ENCODE measurements around the gene RCOR1. TPM values are rescaled to one million over a fixed set of nuclear protein-coding genes. Genes with fewer than 3 reads are reported as not detected.

RCOR1 gene
- total and polyA plus RNA-seq, 2 donors (not counting 1 experiment from before 2014, with no cell fraction given): 8.7 to 37.1 TPM

DNA sequence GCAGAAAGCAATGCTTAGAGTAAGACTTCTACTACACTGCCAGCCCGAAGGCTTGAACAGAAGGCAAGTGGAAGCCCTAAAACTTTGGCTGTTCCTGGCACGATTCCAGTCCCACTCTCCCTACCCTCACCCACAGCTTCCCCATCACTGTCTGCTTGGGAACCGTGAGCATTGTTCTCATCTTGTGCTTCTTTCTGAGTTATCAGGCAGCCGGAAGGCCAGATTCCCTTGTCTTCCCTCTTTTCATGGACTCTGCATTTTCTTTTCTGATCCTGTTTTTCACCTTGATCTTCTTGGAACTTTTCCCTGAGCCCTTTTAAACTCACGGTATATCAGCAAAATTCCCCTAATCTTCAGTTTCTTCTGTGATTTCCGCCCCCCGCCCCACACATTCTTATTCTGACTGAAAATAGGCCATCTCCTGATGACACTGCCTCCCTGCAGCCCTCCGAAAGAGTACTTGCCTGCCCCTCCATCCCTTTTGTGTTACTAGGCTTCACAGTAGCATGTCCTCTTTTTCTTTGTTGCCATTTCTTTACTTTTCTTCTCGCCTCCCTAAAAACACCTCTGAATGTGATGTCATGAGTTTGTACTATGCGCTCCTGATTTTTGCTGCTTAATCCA is 29.9 kb downstream of the RCOR1 start:
- no peak for DNase-seq
- Histone ChIP-seq H3K4me3 (ENCODE audit: control extremely low read depth in 1 of 5, extremely low read depth in 1 of 5, insufficient read depth in 1 of 5, low read depth in 2 of 5, low read length in 4 of 5) (no peak overlapping the region), H3K27ac (ENCODE audit: low read length in 2 of 2) (no peak overlapping the region), H4K20me1 (ENCODE audit: control insufficient read depth, insufficient read depth, low read length, poor library complexity, severe bottlenecking) (peaks cover 77% of the 10 kb centered on the region), H3K79me2 (ENCODE audit: control insufficient read depth, insufficient read depth, low read length) (peaks cover 97% of the 10 kb centered on the region), H3K9ac (ENCODE audit: low read length) (no peak overlapping the region), H2AFZ (ENCODE audit: insufficient read depth, low read depth, low read length, poor library complexity, severe bottlenecking) (no peak overlapping the region), H3K4me2 (replicated peaks; ENCODE audit: low read depth, low read length, poor library complexity, severe bottlenecking) (no peak overlapping the region), H3K9me3 (ENCODE audit: control extremely low read depth in 1 of 3, control insufficient read depth in 2 of 3, insufficient read depth in 1 of 3, low read length in 2 of 3) (no peaks in the 10 kb centered on the region), H3K36me3 (replicated peaks in 1 of 2; ENCODE audit: control extremely low read depth in 1 of 2, control insufficient read depth in 1 of 2, extremely low read depth in 1 of 2, insufficient read depth in 2 of 2, low read length in 1 of 2) (peaks cover 0 to 6% of the 10 kb centered on the region in 2 experiments), H3K27me3 (replicated peaks in 1 of 4; ENCODE audit: control extremely low read depth in 1 of 4, control insufficient read depth in 3 of 4, insufficient read depth in 4 of 4, low read length in 3 of 4) (no peaks in the 10 kb centered on the region), H3K4me1 (ENCODE audit: control insufficient read depth in 2 of 2, insufficient read depth in 2 of 2, low read length in 2 of 2) (peaks cover 13 to 14% of the 10 kb centered on the region in 2 donors)
- ChIA-PET POLR2A (no interaction called here), CTCF (no interaction called here)
- no peaks in the 10 kb centered on the region for H3K27me3 Mint-ChIP-seq
- intact Hi-C loops (cut with micrococcal nuclease): no loop called here
- WGBS (ENCODE audit: insufficient coverage): 49% methylated on average over 8 of the region's 10 CpGs
- H3K27ac Mint-ChIP-seq: no peak overlapping the region
- no peaks in the 10 kb centered on the region for H3K9me3 Mint-ChIP-seq (ENCODE audit: insufficient read depth)
- TF ChIP-seq, protein P1, sequence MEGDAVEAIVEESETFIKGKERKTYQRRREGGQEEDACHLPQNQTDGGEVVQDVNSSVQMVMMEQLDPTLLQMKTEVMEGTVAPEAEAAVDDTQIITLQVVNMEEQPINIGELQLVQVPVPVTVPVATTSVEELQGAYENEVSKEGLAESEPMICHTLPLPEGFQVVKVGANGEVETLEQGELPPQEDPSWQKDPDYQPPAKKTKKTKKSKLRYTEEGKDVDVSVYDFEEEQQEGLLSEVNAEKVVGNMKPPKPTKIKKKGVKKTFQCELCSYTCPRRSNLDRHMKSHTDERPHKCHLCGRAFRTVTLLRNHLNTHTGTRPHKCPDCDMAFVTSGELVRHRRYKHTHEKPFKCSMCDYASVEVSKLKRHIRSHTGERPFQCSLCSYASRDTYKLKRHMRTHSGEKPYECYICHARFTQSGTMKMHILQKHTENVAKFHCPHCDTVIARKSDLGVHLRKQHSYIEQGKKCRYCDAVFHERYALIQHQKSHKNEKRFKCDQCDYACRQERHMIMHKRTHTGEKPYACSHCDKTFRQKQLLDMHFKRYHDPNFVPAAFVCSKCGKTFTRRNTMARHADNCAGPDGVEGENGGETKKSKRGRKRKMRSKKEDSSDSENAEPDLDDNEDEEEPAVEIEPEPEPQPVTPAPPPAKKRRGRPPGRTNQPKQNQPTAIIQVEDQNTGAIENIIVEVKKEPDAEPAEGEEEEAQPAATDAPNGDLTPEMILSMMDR (IDR thresholded peaks at IDR 0.05): no peak
- TF ChIP-seq EZH2 (IDR thresholded peaks at IDR 0.05; ENCODE audit: borderline replicate concordance, insufficient read depth, low read depth, low read length, poor library complexity, severe bottlenecking): no peak
- H3K4me3 Mint-ChIP-seq: no peak overlapping the region
- no peak for ATAC-seq (ENCODE audit: low read depth)
- peaks cover 62% of the 10 kb centered on the region for H3K4me1 Mint-ChIP-seq

DNA sequence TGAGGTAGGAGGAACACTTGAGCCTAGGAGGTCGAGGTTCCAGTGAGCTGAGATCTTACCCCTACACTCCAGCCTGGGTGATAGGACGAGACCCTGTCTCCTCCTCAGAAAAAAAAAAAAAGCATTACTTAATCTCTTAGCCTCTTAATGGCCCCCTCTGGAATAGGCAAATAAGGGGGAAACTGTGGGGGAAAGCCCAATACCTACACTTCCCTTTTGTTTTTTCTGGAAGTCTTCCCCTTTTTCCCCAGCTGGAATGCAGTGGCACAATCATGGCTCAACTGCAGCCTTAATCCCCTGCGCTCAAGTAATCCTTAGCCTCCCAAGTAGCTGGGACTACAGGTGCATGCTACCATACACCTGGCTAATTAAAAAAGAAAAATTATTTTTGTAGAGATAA is 32.2 kb downstream of the RCOR1 start:
- Mint-ChIP-seq H3K4me3 (no peak overlapping the region), H3K4me1 (peaks cover 72% of the 10 kb centered on the region)
- peaks cover 82% of the 10 kb centered on the region for H4K20me1 ChIP-seq (ENCODE audit: control insufficient read depth, insufficient read depth, low read length, poor library complexity, severe bottlenecking)

More for the DNA sequence above, 32.2 kb downstream of the RCOR1 start:
- no peak for DNase-seq
- H3K4me1 ChIP-seq (ENCODE audit: control insufficient read depth in 2 of 2, insufficient read depth in 2 of 2, low read length in 2 of 2): peaks cover 15% of the 10 kb centered on the region in 2 donors
- no CpG with 5 or more reads among the region's 3 CpGs for WGBS (ENCODE audit: insufficient coverage)
- Mint-ChIP-seq H3K27ac (no peak overlapping the region), H3K27me3 (no peaks in the 10 kb centered on the region), H3K9me3 (ENCODE audit: insufficient read depth) (no peaks in the 10 kb centered on the region)
- peaks cover 97% of the 10 kb centered on the region for H3K79me2 ChIP-seq (ENCODE audit: control insufficient read depth, insufficient read depth, low read length)
- no peak overlapping the region for H3K27ac ChIP-seq (ENCODE audit: low read length in 2 of 2)
- intact Hi-C loops (cut with micrococcal nuclease): no loop called here
- H2AFZ ChIP-seq (ENCODE audit: insufficient read depth, low read depth, low read length, poor library complexity, severe bottlenecking): no peak overlapping the region
- H3K4me2 ChIP-seq (replicated peaks; ENCODE audit: low read depth, low read length, poor library complexity, severe bottlenecking): no peak overlapping the region
- no peak for ATAC-seq (ENCODE audit: low read depth)
- H3K27me3 ChIP-seq (replicated peaks in 1 of 4; ENCODE audit: control extremely low read depth in 1 of 4, control insufficient read depth in 3 of 4, insufficient read depth in 4 of 4, low read length in 3 of 4): no peaks in the 10 kb centered on the region
- ChIA-PET POLR2A (no interaction called here), CTCF (interaction anchor here (1.2 kb wide), 1 partner anchor 30 kb away, joined by 12 read pairs; no protein-coding TSS in a partner anchor)
- H3K36me3 ChIP-seq (replicated peaks in 1 of 2; ENCODE audit: control extremely low read depth in 1 of 2, control insufficient read depth in 1 of 2, extremely low read depth in 1 of 2, insufficient read depth in 2 of 2, low read length in 1 of 2): peaks cover 0 to 6% of the 10 kb centered on the region in 2 experiments
- no peak overlapping the region for H3K4me3 ChIP-seq (ENCODE audit: control extremely low read depth in 1 of 5, extremely low read depth in 1 of 5, insufficient read depth in 1 of 5, low read depth in 2 of 5, low read length in 4 of 5)
- H3K9ac ChIP-seq (ENCODE audit: low read length): no peak overlapping the region
- no peaks in the 10 kb centered on the region for H3K9me3 ChIP-seq (ENCODE audit: control extremely low read depth in 1 of 3, control insufficient read depth in 2 of 3, insufficient read depth in 1 of 3, low read length in 2 of 3)
- no peak for TF ChIP-seq EZH2 (IDR thresholded peaks at IDR 0.05; ENCODE audit: borderline replicate concordance, insufficient read depth, low read depth, low read length, poor library complexity, severe bottlenecking)
- TF ChIP-seq, protein P1 (IDR thresholded peaks at IDR 0.05): no peak

Measured in B cell (primary cell).